Measurements from ENCODE around the gene RNF114. TPM values are rescaled to one million over a fixed set of nuclear protein-coding genes. Genes with fewer than 3 reads are reported as not detected.

The RNF114 gene
- total and polyA plus RNA-seq, 4 donors: 37.6 to 69.7 (median 60.0) TPM

GRCh38 chr20:49961413-49961812 is 25.2 kb downstream of the RNF114 start:
- TF ChIP-seq, protein P1, sequence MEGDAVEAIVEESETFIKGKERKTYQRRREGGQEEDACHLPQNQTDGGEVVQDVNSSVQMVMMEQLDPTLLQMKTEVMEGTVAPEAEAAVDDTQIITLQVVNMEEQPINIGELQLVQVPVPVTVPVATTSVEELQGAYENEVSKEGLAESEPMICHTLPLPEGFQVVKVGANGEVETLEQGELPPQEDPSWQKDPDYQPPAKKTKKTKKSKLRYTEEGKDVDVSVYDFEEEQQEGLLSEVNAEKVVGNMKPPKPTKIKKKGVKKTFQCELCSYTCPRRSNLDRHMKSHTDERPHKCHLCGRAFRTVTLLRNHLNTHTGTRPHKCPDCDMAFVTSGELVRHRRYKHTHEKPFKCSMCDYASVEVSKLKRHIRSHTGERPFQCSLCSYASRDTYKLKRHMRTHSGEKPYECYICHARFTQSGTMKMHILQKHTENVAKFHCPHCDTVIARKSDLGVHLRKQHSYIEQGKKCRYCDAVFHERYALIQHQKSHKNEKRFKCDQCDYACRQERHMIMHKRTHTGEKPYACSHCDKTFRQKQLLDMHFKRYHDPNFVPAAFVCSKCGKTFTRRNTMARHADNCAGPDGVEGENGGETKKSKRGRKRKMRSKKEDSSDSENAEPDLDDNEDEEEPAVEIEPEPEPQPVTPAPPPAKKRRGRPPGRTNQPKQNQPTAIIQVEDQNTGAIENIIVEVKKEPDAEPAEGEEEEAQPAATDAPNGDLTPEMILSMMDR (IDR thresholded peaks at IDR 0.05; ENCODE audit: control extremely low read depth, extremely low read depth): no peak
- Histone ChIP-seq H3K9ac (ENCODE audit: insufficient read depth in 1 of 2, low read length in 2 of 2) (no peak overlapping the region), H3K27me3 (ENCODE audit: control insufficient read depth in 3 of 3, insufficient read depth in 3 of 3, low read length in 2 of 3) (no peaks in the 10 kb centered on the region), H3K9me3 (ENCODE audit: control insufficient read depth in 4 of 4, insufficient read depth in 3 of 4, low read length in 3 of 4) (no peaks in the 10 kb centered on the region), H3K36me3 (ENCODE audit: control insufficient read depth in 4 of 4, insufficient read depth in 4 of 4, low read length in 4 of 4) (peaks cover 0 to 20% (median 2%) of the 10 kb centered on the region in 4 donors), H3K4me3 (no peak overlapping the region), H3K4me1 (ENCODE audit: control insufficient read depth in 5 of 5, insufficient read depth in 5 of 5, low read length in 5 of 5) (peaks cover 0 to 1% (median 0%) of the 10 kb centered on the region in 5 donors), H3K27ac (ENCODE audit: low read depth in 1 of 2, low read length in 1 of 2) (no peak overlapping the region)
- DNase-seq (peak in 1 of 3 donors; percentile 42), ATAC-seq (ENCODE audit: insufficient read depth, low FRiP score) (no peak)
- WGBS, 2 donors: 81 to 92% methylated on average over 1 to 4 of the region's 4 CpGs

- Histone ChIP-seq H3K27ac (ENCODE audit: low read depth in 1 of 2, low read length in 1 of 2) (no peak overlapping the region), H3K27me3 (ENCODE audit: control insufficient read depth in 3 of 3, insufficient read depth in 3 of 3, low read length in 2 of 3) (no peaks in the 10 kb centered on the region), H3K9ac (ENCODE audit: insufficient read depth in 1 of 2, low read length in 2 of 2) (no peak overlapping the region), H3K4me1 (ENCODE audit: control insufficient read depth in 5 of 5, insufficient read depth in 5 of 5, low read length in 5 of 5) (no peaks in the 10 kb centered on the region), H3K36me3 (ENCODE audit: control insufficient read depth in 4 of 4, insufficient read depth in 4 of 4, low read length in 4 of 4) (peaks cover 0 to 4% (median under 1%) of the 10 kb centered on the region in 4 donors), H3K4me3 (no peak overlapping the region), H3K9me3 (ENCODE audit: control insufficient read depth in 4 of 4, insufficient read depth in 3 of 4, low read length in 3 of 4) (no peaks in the 10 kb centered on the region)
- DNase-seq: peak in 1 of 3 donors; percentile 18
- ATAC-seq (ENCODE audit: insufficient read depth, low FRiP score): no peak
- TF ChIP-seq, protein P1 (IDR thresholded peaks at IDR 0.05; ENCODE audit: control extremely low read depth, extremely low read depth): no peak
- 79 to 80% methylated on average over 5 of the region's 5 CpGs for WGBS, 2 donors
Observed at GRCh38 chr20:49964964-49965780, 29.0 kb downstream of the RNF114 start.

- Histone ChIP-seq H3K27me3 (ENCODE audit: control insufficient read depth in 3 of 3, insufficient read depth in 3 of 3, low read length in 2 of 3) (no peaks in the 10 kb centered on the region), H3K4me3 (no peak overlapping the region), H3K9ac (ENCODE audit: insufficient read depth in 1 of 2, low read length in 2 of 2) (no peak overlapping the region), H3K9me3 (ENCODE audit: control insufficient read depth in 4 of 4, insufficient read depth in 3 of 4, low read length in 3 of 4) (no peaks in the 10 kb centered on the region), H3K27ac (ENCODE audit: low read depth in 1 of 2, low read length in 1 of 2) (no peak overlapping the region), H3K4me1 (ENCODE audit: control insufficient read depth in 5 of 5, insufficient read depth in 5 of 5, low read length in 5 of 5) (no peaks in the 10 kb centered on the region), H3K36me3 (ENCODE audit: control insufficient read depth in 4 of 4, insufficient read depth in 4 of 4, low read length in 4 of 4) (peaks cover 0 to 4% (median 0%) of the 10 kb centered on the region in 4 donors)
- DNase-seq: no peak
- 50 to 60% methylated on average over 9 of the region's 9 CpGs for WGBS, 2 donors
- no peak for ATAC-seq (ENCODE audit: insufficient read depth, low FRiP score)
- TF ChIP-seq, protein P1 (IDR thresholded peaks at IDR 0.05; ENCODE audit: control extremely low read depth, extremely low read depth): no peak
Observed at GRCh38 chr20:49965781-49966305, 29.6 kb downstream of the RNF114 start.
